Measurements from ENCODE around the gene RAB38.

RAB38 gene

DNA sequence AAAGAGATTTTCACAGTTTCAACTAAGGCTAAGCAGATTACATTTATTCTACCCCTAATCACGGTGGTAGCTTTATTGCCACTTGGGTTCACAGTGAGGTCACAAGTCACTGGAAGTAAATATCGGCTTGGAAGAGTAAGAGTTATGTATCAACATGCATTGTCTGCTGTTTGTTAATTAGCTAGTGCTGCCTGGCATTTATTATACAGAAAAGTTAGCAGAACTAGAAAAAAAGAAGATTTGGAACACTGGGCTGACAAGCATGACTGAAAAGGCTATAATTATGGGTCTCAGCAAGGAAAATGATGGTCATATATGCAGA, 13.7 kb upstream of the RAB38 start:
- ChIA-PET CTCF (no interaction called here), POLR2A (no interaction called here)
- no peak for DNase-seq (ENCODE audit: extremely low spot score)
- no peak for TF ChIP-seq FOXA1 (IDR thresholded peaks at IDR 0.05)
- TF ChIP-seq L3MBTL2 (conservative IDR thresholded peaks at IDR 0.05): no peak
- no peak for TF ChIP-seq ZNF384 (IDR thresholded peaks at IDR 0.05)
- TF ChIP-seq ELF4 (IDR thresholded peaks at IDR 0.05): no peak
- no peak for TF ChIP-seq SP1 (IDR thresholded peaks at IDR 0.05)
- TF ChIP-seq, protein P1, sequence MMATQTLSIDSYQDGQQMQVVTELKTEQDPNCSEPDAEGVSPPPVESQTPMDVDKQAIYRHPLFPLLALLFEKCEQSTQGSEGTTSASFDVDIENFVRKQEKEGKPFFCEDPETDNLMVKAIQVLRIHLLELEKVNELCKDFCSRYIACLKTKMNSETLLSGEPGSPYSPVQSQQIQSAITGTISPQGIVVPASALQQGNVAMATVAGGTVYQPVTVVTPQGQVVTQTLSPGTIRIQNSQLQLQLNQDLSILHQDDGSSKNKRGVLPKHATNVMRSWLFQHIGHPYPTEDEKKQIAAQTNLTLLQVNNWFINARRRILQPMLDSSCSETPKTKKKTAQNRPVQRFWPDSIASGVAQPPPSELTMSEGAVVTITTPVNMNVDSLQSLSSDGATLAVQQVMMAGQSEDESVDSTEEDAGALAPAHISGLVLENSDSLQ (IDR thresholded peaks at IDR 0.05): no peak
- no peak for TF ChIP-seq NFRKB (IDR thresholded peaks at IDR 0.05)
- TF ChIP-seq FOXM1 (IDR thresholded peaks at IDR 0.05; ENCODE audit: borderline replicate concordance): no peak
- TF ChIP-seq ARNT (IDR thresholded peaks at IDR 0.05): no peak
- TF ChIP-seq SUZ12 (IDR thresholded peaks at IDR 0.05): no peak
- no peak for TF ChIP-seq CTBP1 (IDR thresholded peaks at IDR 0.05; ENCODE audit: borderline replicate concordance)
- TF ChIP-seq HDGF (IDR thresholded peaks at IDR 0.05; ENCODE audit: borderline replicate concordance): no peak
- TF ChIP-seq BHLHE40 (IDR thresholded peaks at IDR 0.05; ENCODE audit: borderline replicate concordance): no peak
- TF ChIP-seq LEF1 (IDR thresholded peaks at IDR 0.05; ENCODE audit: borderline replicate concordance): no peak
- TF ChIP-seq FOXK2 (IDR thresholded peaks at IDR 0.05): no peak
- TF ChIP-seq TARDBP (IDR thresholded peaks at IDR 0.05): no peak

DNA sequence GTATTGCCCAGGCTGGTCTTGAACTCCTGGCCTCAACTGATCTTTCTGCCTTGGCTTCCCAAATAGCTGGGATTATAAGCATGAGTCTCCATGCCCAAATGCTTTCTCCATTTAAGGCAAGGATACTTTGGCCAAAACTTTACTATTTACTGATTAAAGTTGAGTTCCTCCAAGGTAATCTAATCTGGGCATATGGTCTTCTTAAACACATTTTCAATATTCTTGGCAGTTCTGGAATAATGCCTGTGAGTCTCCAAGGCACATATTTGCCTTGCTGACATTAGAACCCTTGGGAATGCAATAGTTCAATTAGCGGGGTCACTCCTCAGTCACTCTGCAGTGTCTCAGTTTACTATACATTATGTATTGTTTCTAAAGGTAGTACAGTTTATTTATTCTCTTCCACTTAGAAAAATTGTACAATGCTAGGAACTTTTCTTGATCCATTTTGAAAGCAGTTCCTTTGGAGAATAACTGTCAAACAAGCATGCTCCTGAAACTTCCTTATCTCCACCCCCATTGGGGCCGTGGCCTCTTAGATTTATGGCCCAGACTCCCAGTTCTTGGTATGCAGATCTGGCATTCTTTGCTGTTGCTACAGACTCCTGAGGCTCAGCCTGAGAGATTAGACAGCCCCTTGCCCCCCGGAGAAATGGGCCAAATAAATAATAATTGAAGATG, 13.1 kb upstream of the RAB38 start:
- TF ChIP-seq CTBP1 (IDR thresholded peaks at IDR 0.05; ENCODE audit: borderline replicate concordance) (no peak), L3MBTL2 (conservative IDR thresholded peaks at IDR 0.05) (no peak), SP1 (IDR thresholded peaks at IDR 0.05) (no peak), FOXA1 (IDR thresholded peaks at IDR 0.05) (no peak), BHLHE40 (IDR thresholded peaks at IDR 0.05; ENCODE audit: borderline replicate concordance) (no peak), HDGF (IDR thresholded peaks at IDR 0.05; ENCODE audit: borderline replicate concordance) (no peak), ZNF384 (IDR thresholded peaks at IDR 0.05) (no peak), FOXK2 (IDR thresholded peaks at IDR 0.05) (no peak)
- TF ChIP-seq, protein P1 (IDR thresholded peaks at IDR 0.05): no peak; the same call in 1 of the 2 replicates
- ChIA-PET POLR2A (no interaction called here), CTCF (no interaction called here)
- DNase-seq (ENCODE audit: extremely low spot score): peak; percentile 19

DNA sequence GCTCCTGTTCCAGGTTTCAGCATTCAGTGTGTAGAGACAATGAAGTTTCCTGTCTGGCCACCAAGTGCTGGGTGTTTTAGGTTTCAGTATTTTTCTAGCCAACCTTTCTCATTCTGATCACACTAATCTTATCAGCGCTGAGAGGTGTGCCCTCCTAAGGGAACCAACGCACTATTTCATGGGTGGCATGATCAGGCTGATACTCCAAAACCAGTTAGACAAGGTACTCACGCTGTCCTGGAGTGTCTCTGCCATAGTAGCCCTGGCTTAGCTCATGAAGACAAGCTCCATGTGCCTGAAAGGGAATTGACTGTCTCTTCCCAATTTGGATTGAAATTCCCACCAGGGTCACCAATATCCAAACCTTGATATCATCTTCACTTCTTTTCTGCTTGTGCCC, 8.0 kb upstream of the RAB38 start:
- TF ChIP-seq LEF1 (IDR thresholded peaks at IDR 0.05; ENCODE audit: borderline replicate concordance): no peak
- no peak for TF ChIP-seq NFRKB (IDR thresholded peaks at IDR 0.05)
- CTCF ChIA-PET: no interaction called here
- DNase-seq (ENCODE audit: extremely low spot score): no peak
- POLR2A ChIA-PET: no interaction called here

DNA sequence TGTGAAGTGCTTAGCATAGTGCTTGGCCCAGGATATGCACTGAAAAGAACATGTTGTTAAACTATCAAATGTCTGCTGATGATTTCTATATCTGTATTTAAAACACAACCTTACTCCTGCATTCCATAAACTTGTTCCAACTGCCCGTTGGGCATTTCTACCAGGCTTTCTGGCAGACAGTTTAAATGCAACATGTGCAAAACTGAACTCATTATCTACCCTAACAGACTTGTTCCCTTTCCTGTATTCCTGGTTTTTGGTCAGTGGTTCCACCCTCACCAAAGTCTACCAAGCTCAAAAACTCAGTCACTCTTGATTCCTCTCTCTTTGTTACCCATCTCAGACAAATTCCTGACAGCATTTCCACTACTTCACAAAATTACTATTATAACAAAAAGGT, 6.5 kb upstream of the RAB38 start:
- DNase-seq (ENCODE audit: extremely low spot score): no peak
- CTCF ChIA-PET: interaction anchor here (0.7 kb wide), 1 partner anchor 322 kb away, joined by 3 read pairs; no protein-coding TSS in a partner anchor
- POLR2A ChIA-PET: interaction anchor here (0.6 kb wide), 1 partner anchor 137 kb away, joined by 5 read pairs; no protein-coding TSS in a partner anchor
- TF ChIP-seq SUZ12 (IDR thresholded peaks at IDR 0.05) (no peak), L3MBTL2 (conservative IDR thresholded peaks at IDR 0.05) (no peak), BHLHE40 (IDR thresholded peaks at IDR 0.05; ENCODE audit: borderline replicate concordance) (no peak), TARDBP (IDR thresholded peaks at IDR 0.05) (no peak), NFRKB (IDR thresholded peaks at IDR 0.05) (no peak), ELF4 (IDR thresholded peaks at IDR 0.05) (no peak), FOXA1 (IDR thresholded peaks at IDR 0.05) (no peak), LEF1 (IDR thresholded peaks at IDR 0.05; ENCODE audit: borderline replicate concordance) (no peak), SP1 (IDR thresholded peaks at IDR 0.05) (no peak), FOXK2 (IDR thresholded peaks at IDR 0.05) (no peak), ARNT (IDR thresholded peaks at IDR 0.05) (no peak)

DNA sequence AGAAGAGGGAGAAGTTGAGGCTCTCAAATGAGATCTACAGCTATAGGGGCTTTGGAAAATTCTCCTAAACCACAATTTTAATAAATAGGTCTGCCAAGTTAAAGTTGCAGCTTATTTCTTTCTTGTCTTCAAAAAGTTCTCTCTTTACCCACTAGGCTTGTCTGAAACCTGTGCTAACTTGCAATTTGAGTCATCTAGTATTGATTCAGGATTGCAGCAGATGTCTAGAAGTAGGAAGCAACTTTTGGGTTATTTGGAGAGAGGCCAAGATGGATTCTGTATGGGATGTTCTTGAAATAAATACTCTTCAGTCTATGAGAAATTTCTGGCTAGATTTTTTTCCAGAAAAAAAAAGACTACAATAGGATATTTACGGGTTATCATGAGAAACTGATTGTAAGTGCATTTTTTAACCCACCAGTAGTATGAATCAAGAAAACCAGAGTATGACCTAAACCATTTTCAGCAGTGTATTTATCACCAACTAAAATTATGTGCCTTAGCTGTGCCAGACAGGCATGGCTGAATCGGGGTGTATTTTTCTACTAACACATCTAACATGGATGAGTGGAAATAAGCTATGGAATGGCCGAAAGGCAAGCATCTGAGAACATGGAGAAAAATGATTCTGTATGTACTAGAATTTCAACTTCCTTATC, 4.9 kb upstream of the RAB38 start:
- ChIA-PET POLR2A (no interaction called here), CTCF (no interaction called here)
- TF ChIP-seq FOXK2 (IDR thresholded peaks at IDR 0.05) (no peak), SP1 (IDR thresholded peaks at IDR 0.05) (no peak), CTBP1 (IDR thresholded peaks at IDR 0.05; ENCODE audit: borderline replicate concordance) (no peak), ELF4 (IDR thresholded peaks at IDR 0.05) (no peak), FOXA1 (IDR thresholded peaks at IDR 0.05) (no peak), ZNF384 (IDR thresholded peaks at IDR 0.05) (no peak), BHLHE40 (IDR thresholded peaks at IDR 0.05; ENCODE audit: borderline replicate concordance) (no peak), L3MBTL2 (conservative IDR thresholded peaks at IDR 0.05) (no peak), LEF1 (IDR thresholded peaks at IDR 0.05; ENCODE audit: borderline replicate concordance) (no peak), TARDBP (IDR thresholded peaks at IDR 0.05) (no peak), NFRKB (IDR thresholded peaks at IDR 0.05) (no peak), HDGF (IDR thresholded peaks at IDR 0.05; ENCODE audit: borderline replicate concordance) (no peak), ARNT (IDR thresholded peaks at IDR 0.05) (no peak), SUZ12 (IDR thresholded peaks at IDR 0.05) (no peak), FOXM1 (IDR thresholded peaks at IDR 0.05; ENCODE audit: borderline replicate concordance) (no peak)
- TF ChIP-seq, protein P1 (IDR thresholded peaks at IDR 0.05): no peak

DNA sequence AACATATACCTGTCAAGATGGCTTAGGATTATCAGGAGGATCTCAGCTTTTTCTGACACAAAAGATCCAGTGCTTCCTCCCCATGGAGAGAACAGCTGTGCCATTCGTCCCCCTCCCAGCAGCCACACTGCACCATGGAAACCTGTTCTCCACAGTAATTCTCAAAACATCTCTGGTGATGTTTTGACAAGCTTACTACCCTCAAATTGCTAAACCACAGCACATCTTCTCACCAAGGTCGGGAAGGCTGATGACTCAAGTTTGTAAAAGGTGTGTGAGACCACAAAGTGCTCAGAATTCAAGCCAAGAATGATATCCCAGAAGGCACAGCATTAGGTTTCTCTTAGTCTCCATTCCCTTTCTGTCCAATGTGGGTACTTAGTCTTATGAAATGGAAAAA, 3.9 kb upstream of the RAB38 start:
- POLR2A ChIA-PET: no interaction called here
- DNase-seq (ENCODE audit: extremely low spot score): no peak
- CTCF ChIA-PET: no interaction called here
- no peak for TF ChIP-seq FOXK2 (IDR thresholded peaks at IDR 0.05)
- TF ChIP-seq, protein P1 (IDR thresholded peaks at IDR 0.05): no peak
- no peak for TF ChIP-seq FOXM1 (IDR thresholded peaks at IDR 0.05; ENCODE audit: borderline replicate concordance)
- TF ChIP-seq BHLHE40 (IDR thresholded peaks at IDR 0.05; ENCODE audit: borderline replicate concordance): no peak
- no peak for TF ChIP-seq TARDBP (IDR thresholded peaks at IDR 0.05)
- no peak for TF ChIP-seq CTBP1 (IDR thresholded peaks at IDR 0.05; ENCODE audit: borderline replicate concordance)
- no peak for TF ChIP-seq L3MBTL2 (conservative IDR thresholded peaks at IDR 0.05)
- TF ChIP-seq ZNF384 (IDR thresholded peaks at IDR 0.05): no peak
- no peak for TF ChIP-seq ARNT (IDR thresholded peaks at IDR 0.05)
- TF ChIP-seq SUZ12 (IDR thresholded peaks at IDR 0.05): no peak
- TF ChIP-seq ELF4 (IDR thresholded peaks at IDR 0.05): no peak
- TF ChIP-seq HDGF (IDR thresholded peaks at IDR 0.05; ENCODE audit: borderline replicate concordance): no peak
- TF ChIP-seq NFRKB (IDR thresholded peaks at IDR 0.05): no peak
- no peak for TF ChIP-seq FOXA1 (IDR thresholded peaks at IDR 0.05)
- TF ChIP-seq SP1 (IDR thresholded peaks at IDR 0.05): no peak
- no peak for TF ChIP-seq LEF1 (IDR thresholded peaks at IDR 0.05; ENCODE audit: borderline replicate concordance)

More for the DNA sequence above, 4.9 kb upstream of the RAB38 start:
- no peak for DNase-seq (ENCODE audit: extremely low spot score)
